ENCODE results near the gene CISD2.

CISD2 gene

DNA sequence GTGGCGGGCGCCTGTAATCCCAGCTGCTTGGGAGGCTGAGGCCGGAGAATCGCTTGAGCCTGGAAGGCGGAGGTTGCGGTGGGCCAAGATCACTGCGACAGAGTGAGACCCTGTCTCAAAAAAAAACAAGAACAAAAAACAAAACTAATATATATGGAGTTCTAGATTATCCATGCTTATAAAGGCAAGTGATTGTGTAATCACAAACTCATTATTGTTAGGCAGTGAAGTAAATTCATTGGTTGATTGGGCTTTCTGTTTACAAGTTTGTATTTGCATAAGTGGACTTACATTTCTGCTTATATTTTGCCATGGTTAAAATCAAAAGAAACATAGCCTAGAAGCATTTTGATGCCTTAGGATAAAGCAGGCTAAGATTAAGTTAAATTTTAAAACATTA is 39.0 kb upstream of the CISD2 start:
- no peak for DNase-seq (ENCODE audit: low read depth in 2 of 2)
- TF ChIP-seq, protein P1, sequence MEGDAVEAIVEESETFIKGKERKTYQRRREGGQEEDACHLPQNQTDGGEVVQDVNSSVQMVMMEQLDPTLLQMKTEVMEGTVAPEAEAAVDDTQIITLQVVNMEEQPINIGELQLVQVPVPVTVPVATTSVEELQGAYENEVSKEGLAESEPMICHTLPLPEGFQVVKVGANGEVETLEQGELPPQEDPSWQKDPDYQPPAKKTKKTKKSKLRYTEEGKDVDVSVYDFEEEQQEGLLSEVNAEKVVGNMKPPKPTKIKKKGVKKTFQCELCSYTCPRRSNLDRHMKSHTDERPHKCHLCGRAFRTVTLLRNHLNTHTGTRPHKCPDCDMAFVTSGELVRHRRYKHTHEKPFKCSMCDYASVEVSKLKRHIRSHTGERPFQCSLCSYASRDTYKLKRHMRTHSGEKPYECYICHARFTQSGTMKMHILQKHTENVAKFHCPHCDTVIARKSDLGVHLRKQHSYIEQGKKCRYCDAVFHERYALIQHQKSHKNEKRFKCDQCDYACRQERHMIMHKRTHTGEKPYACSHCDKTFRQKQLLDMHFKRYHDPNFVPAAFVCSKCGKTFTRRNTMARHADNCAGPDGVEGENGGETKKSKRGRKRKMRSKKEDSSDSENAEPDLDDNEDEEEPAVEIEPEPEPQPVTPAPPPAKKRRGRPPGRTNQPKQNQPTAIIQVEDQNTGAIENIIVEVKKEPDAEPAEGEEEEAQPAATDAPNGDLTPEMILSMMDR (IDR thresholded peaks at IDR 0.05; ENCODE audit: low read depth, low read length): no peak
- H3K4me3 ChIP-seq (replicated peaks in 1 of 2; ENCODE audit: low read depth in 2 of 2, low read length in 2 of 2): no peak overlapping the region

DNA sequence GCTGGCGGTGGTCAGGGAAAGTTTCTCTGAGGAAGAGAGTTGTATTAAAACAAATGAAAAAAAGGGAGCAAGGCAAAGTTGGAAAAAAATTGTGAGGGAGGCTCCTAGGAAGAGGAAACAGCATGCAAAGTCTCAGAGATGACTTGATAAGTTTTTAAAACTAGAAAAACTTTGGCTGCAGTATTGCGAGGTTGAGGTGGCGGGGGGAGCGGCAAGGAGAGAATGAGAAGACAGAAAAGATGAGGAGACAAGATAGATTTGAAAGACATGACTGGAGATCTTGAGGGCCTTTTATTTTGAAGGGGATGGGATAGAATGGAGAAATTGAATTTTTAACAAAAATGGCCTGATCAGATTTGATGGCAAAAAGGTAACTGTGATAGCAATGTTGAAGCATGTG is 36.7 kb upstream of the CISD2 start:
- DNase-seq (ENCODE audit: low read depth in 2 of 2): no peak
- TF ChIP-seq, protein P1 (IDR thresholded peaks at IDR 0.05; ENCODE audit: low read depth, low read length): no peak
- no peak overlapping the region for H3K4me3 ChIP-seq (replicated peaks in 1 of 2; ENCODE audit: low read depth in 2 of 2, low read length in 2 of 2)

GRCh38 chr4:102832667-102833066 is 36.1 kb upstream of the CISD2 start:
- TF ChIP-seq, protein P1 (IDR thresholded peaks at IDR 0.05; ENCODE audit: low read depth, low read length): no peak
- H3K4me3 ChIP-seq (replicated peaks in 1 of 2; ENCODE audit: low read depth in 2 of 2, low read length in 2 of 2): no peak overlapping the region
- no peak for DNase-seq (ENCODE audit: low read depth in 2 of 2)

DNA sequence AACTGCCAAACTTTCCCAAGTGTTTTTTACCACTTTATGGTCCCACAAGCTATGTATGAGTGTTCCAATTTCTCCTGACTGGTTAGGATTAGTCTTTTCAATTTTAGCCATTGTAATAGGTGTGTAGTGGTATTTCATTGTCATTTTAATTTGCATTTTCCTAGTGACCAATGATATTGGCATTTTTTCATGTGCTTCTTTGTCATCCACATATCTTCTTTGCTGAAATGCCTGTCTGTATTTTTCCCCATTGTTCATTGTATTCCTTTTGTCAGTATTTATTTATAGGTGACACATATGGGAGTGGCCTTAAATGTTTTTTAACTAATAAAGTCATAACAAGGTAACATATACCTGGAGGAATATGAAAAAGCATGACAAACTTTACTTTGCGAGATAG is 32.2 kb upstream of the CISD2 start:
- TF ChIP-seq, protein P1 (IDR thresholded peaks at IDR 0.05; ENCODE audit: low read depth, low read length): no peak
- H3K4me3 ChIP-seq (replicated peaks in 1 of 2; ENCODE audit: low read depth in 2 of 2, low read length in 2 of 2): no peak overlapping the region
- DNase-seq (ENCODE audit: low read depth in 2 of 2): no peak

GRCh38 chr4:102842367-102842766 is 26.4 kb upstream of the CISD2 start:
- TF ChIP-seq, protein P1 (IDR thresholded peaks at IDR 0.05; ENCODE audit: low read depth, low read length): no peak
- no peak for DNase-seq (ENCODE audit: low read depth in 2 of 2)
- H3K4me3 ChIP-seq (replicated peaks in 1 of 2; ENCODE audit: low read depth in 2 of 2, low read length in 2 of 2): no peak overlapping the region

DNA sequence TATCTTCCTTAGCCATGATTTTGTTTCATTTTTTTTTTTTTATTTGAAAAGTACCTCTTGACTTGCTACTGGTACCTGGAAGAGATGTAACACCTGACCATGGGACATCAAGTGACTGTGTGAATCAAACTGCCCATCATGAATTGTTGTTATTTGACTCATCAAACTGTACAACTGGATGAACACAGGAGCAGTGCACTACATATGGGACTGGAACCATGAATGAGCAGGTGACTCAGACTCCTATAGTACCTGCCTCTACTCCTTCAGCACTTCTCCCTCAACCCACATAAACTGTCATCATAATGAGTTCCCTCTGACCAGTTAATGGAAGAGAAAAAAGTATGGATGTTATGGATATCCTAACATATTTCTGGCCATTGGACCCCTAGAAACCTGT is 25.5 kb upstream of the CISD2 start:
- TF ChIP-seq, protein P1 (IDR thresholded peaks at IDR 0.05; ENCODE audit: low read depth, low read length): no peak
- H3K4me3 ChIP-seq (replicated peaks in 1 of 2; ENCODE audit: low read depth in 2 of 2, low read length in 2 of 2): no peak overlapping the region
- no peak for DNase-seq (ENCODE audit: low read depth in 2 of 2)

DNA sequence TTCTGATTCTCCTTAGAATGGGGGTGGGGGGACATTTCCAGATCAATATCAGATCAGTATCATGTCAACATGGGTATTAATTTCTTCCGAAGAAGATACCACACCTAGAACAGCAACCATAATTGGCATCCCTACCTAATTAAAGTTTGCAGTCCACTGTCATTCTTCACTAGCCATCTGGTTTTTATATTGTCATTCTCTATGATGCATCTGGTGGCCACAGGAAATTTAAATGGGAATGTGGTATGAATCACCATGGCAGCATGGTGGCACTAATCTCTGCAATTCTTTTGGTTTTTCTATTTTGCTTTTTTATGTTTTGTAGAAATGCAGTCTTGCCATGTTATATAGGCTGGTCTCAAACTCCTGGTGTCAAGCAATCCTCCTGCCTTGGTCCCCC is 24.9 kb upstream of the CISD2 start:
- no peak overlapping the region for H3K4me3 ChIP-seq (replicated peaks in 1 of 2; ENCODE audit: low read depth in 2 of 2, low read length in 2 of 2)
- TF ChIP-seq, protein P1 (IDR thresholded peaks at IDR 0.05; ENCODE audit: low read depth, low read length): no peak

More for the DNA sequence above, 24.9 kb upstream of the CISD2 start:
- DNase-seq (ENCODE audit: low read depth in 2 of 2): no peak

All from cardiac fibroblast (primary cell).